ENCODE data around the gene C2orf49. TPM values are rescaled to one million over a fixed set of nuclear protein-coding genes. Genes with fewer than 3 reads are reported as not detected.

The C2orf49 gene
- total RNA-seq, 1 experiment from 2014 or later, result 17.2 TPM

GRCh38 chr2:105371810-105372209 lies 34.5 kb downstream of the C2orf49 start:
- Histone ChIP-seq H3K27ac (ENCODE audit: low read depth, low read length) (no peak overlapping the region), H3K27me3 (ENCODE audit: insufficient read depth, low read length) (no peaks in the 10 kb centered on the region), H3K4me2 (ENCODE audit: low read length) (no peak overlapping the region), H3K9ac (ENCODE audit: low read length) (no peak overlapping the region), H3K9me2 (ENCODE audit: insufficient read depth) (no peaks in the 10 kb centered on the region), H3K9me3 (ENCODE audit: control insufficient read depth in 1 of 2, insufficient read depth in 1 of 2, low read depth in 1 of 2, low read length in 2 of 2) (no peaks in the 10 kb centered on the region), H2AFZ (ENCODE audit: low read depth, low read length, poor library complexity, severe bottlenecking) (no peak overlapping the region), H3K36me3 (ENCODE audit: control insufficient read depth in 1 of 2, insufficient read depth in 2 of 2, low read length in 2 of 2) (peaks cover 29 to 60% of the 10 kb centered on the region in 2 experiments; a peak in 2 of 4 replicates), H3K79me2 (ENCODE audit: insufficient read depth, low read length) (peaks cover 56% of the 10 kb centered on the region), H3K4me3 (replicated peaks in 1 of 2; ENCODE audit: low read depth in 1 of 2, low read length in 2 of 2) (no peak overlapping the region), H4K20me1 (ENCODE audit: insufficient read depth) (no peaks in the 10 kb centered on the region), H3K4me1 (ENCODE audit: control insufficient read depth in 1 of 2, insufficient read depth in 2 of 2, low read length in 2 of 2) (no peaks in the 10 kb centered on the region)
- ATAC-seq (no peak), DNase-seq (ENCODE audit: low read depth, low spot score) (no peak)
- POLR2A ChIA-PET, result no interaction called here
- CTCF ChIA-PET, result no interaction called here
- BruUV-seq (replicated peaks), result no TSS peak
- no peak for TF ChIP-seq CEBPB (IDR thresholded peaks at IDR 0.05; ENCODE audit: low read depth)
- no peak for TF ChIP-seq EGR1 (IDR thresholded peaks at IDR 0.05; ENCODE audit: low read depth)
- TF ChIP-seq ZFX (IDR thresholded peaks at IDR 0.05), result no peak
- TF ChIP-seq EZH2 (IDR thresholded peaks at IDR 0.05), result no peak
- no peak for TF ChIP-seq CTCF (IDR thresholded peaks at IDR 0.05 in 2 of 3, conservative IDR thresholded peaks at IDR 0.05 in 1 of 3; ENCODE audit: borderline replicate concordance in 1 of 3, insufficient read depth in 1 of 3, low read depth in 2 of 3, low read length in 2 of 3)
- no peak for TF ChIP-seq JUND (IDR thresholded peaks at IDR 0.05)
- no peak for TF ChIP-seq TCF7L2 (IDR thresholded peaks at IDR 0.05; ENCODE audit: borderline replicate concordance, extremely low read depth, insufficient read depth, insufficient read length)
- no peak for TF ChIP-seq CBX3 (IDR thresholded peaks at IDR 0.05; ENCODE audit: low read depth)
- no peak for TF ChIP-seq MAX (IDR thresholded peaks at IDR 0.05)
- TF ChIP-seq FOSL1 (IDR thresholded peaks at IDR 0.05; ENCODE audit: low read depth), result no peak
- intact Hi-C loops (cut with micrococcal nuclease), result no loop called here
- RAD21 ChIA-PET (ENCODE audit: low non-redundant PET in 1 of 2, low total read pairs in 2 of 2, uncharacterized antibody in 2 of 2, unreplicated experiment in 2 of 2), result no interaction called here
